Activated naive CD8-positive, alpha-beta T cell treated with anti-CD3 and anti-CD28 coated beads for 36 hours (primary cell): ENCODE results near the gene CCDC13. TPM values are rescaled to one million over a fixed set of nuclear protein-coding genes. Genes with fewer than 3 reads are reported as not detected.

Experiments used
- DNase-seq: peaks from one replicate; pipeline ENCODE4 v3.0.0; 2021
- H3K27ac Mint-ChIP-seq: one replicate; pipeline ENCODE4 v1.8.0; 2022; ENCODE audit warnings: mild to moderate bottlenecking, moderate library complexity, mixed read lengths
- H3K27me3 Mint-ChIP-seq: one replicate; pipeline ENCODE4 v1.8.0; 2022; ENCODE audit warnings: mild to moderate bottlenecking, mixed read lengths
- H3K36me3 Mint-ChIP-seq: one replicate; pipeline ENCODE4 v1.8.0; 2021; ENCODE audit warnings: mild to moderate bottlenecking, mixed read lengths
- H3K4me1 Mint-ChIP-seq: one replicate; pipeline ENCODE4 v1.8.0; 2021; ENCODE audit warnings: mixed read lengths
- H3K4me3 Mint-ChIP-seq: one replicate; pipeline ENCODE4 v1.8.0; 2022; ENCODE audit warnings: mild to moderate bottlenecking, moderate library complexity, mixed read lengths
- H3K9me3 Mint-ChIP-seq: one replicate; pipeline ENCODE4 v1.8.0; 2022; ENCODE audit warnings: mixed read lengths
- total RNA-seq, 2 experiments: library from RNA; stranded (reverse); gene quantifications; one replicate each; pipeline ENCODE4 v1.2.3, GENCODE V29; 2021

CCDC13 gene
- total RNA-seq, 2 experiments from 2014 or later: 0.49 TPM; not detected in 1

DNA sequence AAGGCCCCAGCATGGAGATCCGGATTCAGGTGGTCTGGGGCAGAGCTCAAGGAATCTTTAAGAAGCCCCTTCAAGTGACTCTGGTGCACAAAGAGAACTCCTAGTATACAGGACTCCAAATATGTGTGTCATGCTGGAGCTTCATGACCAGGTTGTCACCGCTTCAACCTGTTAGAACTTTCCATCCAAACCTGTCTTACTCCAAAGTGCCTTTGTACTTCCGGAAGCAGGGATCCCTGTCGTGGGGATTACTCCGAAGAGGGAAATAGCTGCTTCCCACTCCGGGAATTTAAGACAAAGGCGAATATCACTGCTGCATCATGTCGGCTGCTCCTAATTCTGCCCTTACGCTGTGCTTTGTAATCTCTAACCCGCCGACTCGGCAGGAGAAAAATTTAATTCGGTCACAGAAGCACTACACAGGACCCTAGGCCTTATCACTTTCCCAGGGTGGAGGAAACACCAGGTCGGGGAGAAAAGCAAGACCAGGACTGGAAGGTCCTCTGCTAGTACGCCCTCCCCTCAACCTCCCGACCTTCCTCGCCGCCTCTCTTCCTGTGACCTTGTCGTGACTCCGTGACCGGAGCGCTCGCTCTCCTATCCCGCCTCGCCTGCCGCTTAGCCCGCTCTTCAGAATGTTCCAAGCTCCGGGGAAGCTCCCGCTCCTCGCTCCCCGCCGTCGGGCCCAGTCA lies 30.5 kb upstream of the CCDC13 start:
- H3K4me1 Mint-ChIP-seq: peaks cover 33% of the 10 kb centered on the region
- H3K27ac Mint-ChIP-seq: peak overlapping the region; percentile 87
- H3K36me3 Mint-ChIP-seq: peaks cover 23% of the 10 kb centered on the region
- no peaks in the 10 kb centered on the region for H3K9me3 Mint-ChIP-seq
- H3K27me3 Mint-ChIP-seq: peaks cover 19% of the 10 kb centered on the region
- H3K4me3 Mint-ChIP-seq: peak overlapping the region; percentile 90
- peak; percentile 38 for DNase-seq

DNA sequence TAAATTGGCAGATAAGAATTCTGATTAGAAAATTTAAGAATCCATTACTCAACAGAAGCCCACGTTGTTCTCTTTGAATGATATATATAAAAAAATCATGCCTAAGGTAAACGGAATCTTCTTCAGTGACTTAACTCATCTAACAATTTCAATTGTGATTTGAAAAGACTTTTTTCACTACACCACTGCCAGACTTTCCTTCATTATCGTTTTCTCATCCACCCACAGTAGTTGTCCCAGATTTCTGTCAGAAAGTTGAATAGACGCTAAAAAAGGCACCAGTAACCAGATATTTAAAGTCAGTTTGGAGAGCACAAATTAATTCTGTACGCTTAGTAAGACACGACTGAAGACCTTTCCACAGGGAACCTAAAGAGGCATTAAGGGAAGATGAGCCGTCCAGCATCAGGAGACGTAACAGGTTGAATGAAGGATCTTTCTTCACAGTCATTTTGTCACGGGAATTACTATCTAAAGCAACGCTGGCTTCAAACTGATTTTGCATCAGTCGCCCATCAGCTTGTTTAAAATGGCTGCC lies 29.9 kb upstream of the CCDC13 start:
- no peaks in the 10 kb centered on the region for H3K9me3 Mint-ChIP-seq
- DNase-seq: no peak
- peak overlapping the region; percentile 90 for H3K4me3 Mint-ChIP-seq
- peaks cover 23% of the 10 kb centered on the region for H3K36me3 Mint-ChIP-seq
- peak overlapping the region; percentile 87 for H3K27ac Mint-ChIP-seq
- H3K4me1 Mint-ChIP-seq: peaks cover 33% of the 10 kb centered on the region
- peaks cover 19% of the 10 kb centered on the region for H3K27me3 Mint-ChIP-seq

DNA sequence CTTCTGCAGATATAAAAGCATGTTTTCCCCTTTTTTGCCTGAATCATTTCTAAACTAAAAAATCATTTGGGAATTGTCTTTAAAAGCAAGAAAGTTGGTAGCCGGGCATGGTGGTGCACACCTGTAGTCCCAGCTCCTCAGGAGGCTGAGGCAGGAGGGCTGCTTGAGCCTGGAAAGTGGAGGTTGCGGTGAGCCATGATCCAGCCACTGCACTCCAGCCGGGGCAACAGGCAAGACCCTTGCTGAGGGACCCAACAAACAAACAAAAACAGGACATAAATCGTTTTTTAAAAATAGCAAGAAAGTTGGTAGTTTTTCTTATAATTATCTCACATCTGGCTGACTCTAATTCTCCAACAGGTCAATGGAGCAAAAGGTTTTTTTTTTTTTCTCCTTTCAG lies 28.7 kb upstream of the CCDC13 start:
- peaks cover 23% of the 10 kb centered on the region for H3K36me3 Mint-ChIP-seq
- peaks cover 33% of the 10 kb centered on the region for H3K4me1 Mint-ChIP-seq
- no peak overlapping the region for H3K4me3 Mint-ChIP-seq
- DNase-seq: no peak
- H3K27ac Mint-ChIP-seq: no peak overlapping the region
- H3K27me3 Mint-ChIP-seq: peaks cover 16% of the 10 kb centered on the region
- no peaks in the 10 kb centered on the region for H3K9me3 Mint-ChIP-seq

DNA sequence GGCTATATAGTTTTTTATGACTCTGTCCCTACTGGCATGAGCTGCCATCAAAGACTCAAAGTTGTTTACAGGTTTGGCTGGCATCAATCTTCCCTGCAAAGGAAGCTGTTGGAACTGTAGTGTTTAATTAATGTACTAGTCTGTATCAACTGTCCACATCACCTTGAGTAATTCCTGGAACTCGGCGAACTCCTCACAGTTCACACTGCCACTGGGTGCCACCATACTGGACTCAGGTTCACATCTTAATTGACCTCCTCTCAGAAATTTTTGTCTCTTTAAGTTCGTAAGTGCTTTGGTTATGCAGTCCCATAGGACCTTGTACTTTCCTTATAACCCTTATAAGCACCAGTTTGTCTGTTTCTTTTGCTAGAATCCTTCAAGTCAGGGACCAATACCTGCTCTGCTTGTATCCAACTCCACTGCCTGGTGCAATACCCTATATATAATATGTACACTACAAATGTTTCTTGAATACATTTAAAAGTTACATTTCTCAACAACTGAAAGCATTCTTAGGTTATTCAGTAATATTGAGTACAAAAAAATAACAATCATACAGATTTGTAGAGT lies 28.1 kb upstream of the CCDC13 start:
- H3K27ac Mint-ChIP-seq: no peak overlapping the region
- peaks cover 26% of the 10 kb centered on the region for H3K36me3 Mint-ChIP-seq
- H3K27me3 Mint-ChIP-seq: peaks cover 11% of the 10 kb centered on the region
- no peak for DNase-seq
- H3K9me3 Mint-ChIP-seq: no peaks in the 10 kb centered on the region
- H3K4me1 Mint-ChIP-seq: peaks cover 36% of the 10 kb centered on the region
- no peak overlapping the region for H3K4me3 Mint-ChIP-seq

DNA sequence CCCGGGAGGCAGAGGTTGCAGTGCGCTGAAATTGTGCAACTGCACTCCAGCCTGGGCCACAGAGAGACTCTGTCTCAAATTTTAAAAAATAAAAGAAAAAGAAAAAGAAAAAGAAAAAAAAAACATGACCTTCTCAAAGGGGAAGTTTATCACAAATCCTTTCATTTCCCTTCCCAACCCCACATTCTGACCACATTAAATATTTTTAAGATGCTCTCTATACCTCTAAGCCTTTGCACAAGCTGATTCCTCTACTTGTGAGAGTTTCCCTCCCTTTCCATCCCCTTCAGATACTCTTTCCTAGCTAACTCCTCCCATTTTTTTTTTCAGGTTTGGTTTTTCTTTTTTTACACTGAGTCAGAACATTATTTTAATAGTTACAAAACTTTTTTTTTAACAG lies 27.2 kb upstream of the CCDC13 start:
- Mint-ChIP-seq H3K27ac (no peak overlapping the region), H3K36me3 (peaks cover 28% of the 10 kb centered on the region), H3K4me1 (peaks cover 39% of the 10 kb centered on the region), H3K9me3 (no peaks in the 10 kb centered on the region), H3K27me3 (peaks cover 2% of the 10 kb centered on the region), H3K4me3 (no peak overlapping the region)
- DNase-seq: no peak

DNA sequence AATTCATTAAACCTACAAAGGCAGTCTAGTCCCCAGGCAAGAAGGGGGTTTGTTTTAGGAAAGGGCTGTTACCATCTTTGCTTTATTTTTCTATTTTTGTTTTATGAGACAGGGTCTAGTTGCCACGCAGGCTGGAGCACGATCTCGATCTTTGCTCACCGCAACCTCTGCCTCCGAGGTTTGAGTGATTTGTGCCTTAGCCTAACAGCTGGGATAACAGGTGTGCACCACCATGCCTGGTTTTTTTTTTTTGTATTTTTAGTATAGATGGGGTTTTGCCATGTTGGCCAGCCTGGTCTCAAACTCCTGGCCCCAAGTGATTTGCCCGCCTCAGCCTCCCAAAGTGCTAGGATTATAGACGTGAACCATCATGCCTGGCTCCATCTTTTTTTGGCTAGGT lies 26.3 kb upstream of the CCDC13 start:
- Mint-ChIP-seq H3K9me3 (no peaks in the 10 kb centered on the region), H3K27ac (no peak overlapping the region), H3K27me3 (no peaks in the 10 kb centered on the region), H3K4me1 (peaks cover 39% of the 10 kb centered on the region), H3K36me3 (peaks cover 28% of the 10 kb centered on the region), H3K4me3 (no peak overlapping the region)
- no peak for DNase-seq

DNA sequence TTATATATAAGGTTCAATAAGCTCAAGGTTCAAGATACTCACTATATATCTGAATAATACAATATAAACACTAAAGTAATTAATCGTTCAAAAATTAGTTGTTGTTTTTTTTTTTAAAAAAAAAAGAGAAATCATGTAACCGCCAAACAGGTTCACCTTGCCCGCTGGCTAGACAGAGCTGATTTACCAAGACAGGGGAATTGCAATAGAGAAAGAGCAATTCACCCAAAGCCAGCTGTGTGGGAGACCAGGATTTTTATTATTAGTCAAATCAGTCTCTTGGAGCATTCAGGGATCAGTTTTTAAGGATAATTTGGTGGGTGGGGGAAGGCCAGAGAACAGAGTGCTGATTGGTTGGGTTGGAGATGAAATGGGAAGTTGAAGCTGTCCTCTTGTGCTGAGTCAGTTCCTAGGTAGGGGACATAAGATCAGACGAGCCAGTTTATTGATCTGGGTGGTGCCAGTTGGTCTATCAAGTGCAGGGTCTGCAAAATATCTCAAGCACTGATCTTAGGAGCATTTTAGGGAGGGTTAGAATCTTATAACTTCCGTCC lies 23.4 kb upstream of the CCDC13 start:
- DNase-seq: no peak
- H3K4me3 Mint-ChIP-seq: no peak overlapping the region
- no peaks in the 10 kb centered on the region for H3K9me3 Mint-ChIP-seq
- H3K36me3 Mint-ChIP-seq: peaks cover 34% of the 10 kb centered on the region
- H3K27me3 Mint-ChIP-seq: no peaks in the 10 kb centered on the region
- peaks cover 27% of the 10 kb centered on the region for H3K4me1 Mint-ChIP-seq
- H3K27ac Mint-ChIP-seq: no peak overlapping the region

DNA sequence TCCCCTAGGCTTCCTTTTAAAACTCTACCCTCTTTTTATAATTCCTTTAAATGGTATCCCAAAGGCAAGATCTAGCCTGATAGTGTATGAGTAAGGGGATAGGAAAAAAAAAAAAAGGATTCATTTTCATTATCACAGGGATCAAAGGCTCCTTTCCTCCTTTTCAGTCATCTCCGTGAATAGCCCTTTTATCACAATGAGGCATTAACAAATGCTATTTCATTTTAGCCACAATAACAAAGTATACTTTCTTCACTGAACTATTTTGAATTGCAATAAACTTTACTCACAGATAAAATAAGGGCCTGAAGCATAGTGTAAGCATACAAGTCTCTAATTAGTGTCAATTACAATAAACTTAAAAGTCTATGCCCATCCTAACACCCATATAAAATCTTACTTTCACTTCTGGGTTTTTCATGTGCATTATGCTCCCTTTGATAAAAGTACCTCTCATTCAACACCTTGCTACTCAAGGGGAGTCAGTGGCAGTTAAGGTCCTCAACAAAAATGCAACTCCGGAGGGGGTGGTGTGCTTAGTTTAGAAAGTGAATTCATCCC lies 22.6 kb upstream of the CCDC13 start:
- no peak for DNase-seq
- Mint-ChIP-seq H3K36me3 (peaks cover 34% of the 10 kb centered on the region), H3K27ac (no peak overlapping the region), H3K4me3 (no peak overlapping the region), H3K27me3 (no peaks in the 10 kb centered on the region), H3K4me1 (peaks cover 23% of the 10 kb centered on the region), H3K9me3 (no peaks in the 10 kb centered on the region)

DNA sequence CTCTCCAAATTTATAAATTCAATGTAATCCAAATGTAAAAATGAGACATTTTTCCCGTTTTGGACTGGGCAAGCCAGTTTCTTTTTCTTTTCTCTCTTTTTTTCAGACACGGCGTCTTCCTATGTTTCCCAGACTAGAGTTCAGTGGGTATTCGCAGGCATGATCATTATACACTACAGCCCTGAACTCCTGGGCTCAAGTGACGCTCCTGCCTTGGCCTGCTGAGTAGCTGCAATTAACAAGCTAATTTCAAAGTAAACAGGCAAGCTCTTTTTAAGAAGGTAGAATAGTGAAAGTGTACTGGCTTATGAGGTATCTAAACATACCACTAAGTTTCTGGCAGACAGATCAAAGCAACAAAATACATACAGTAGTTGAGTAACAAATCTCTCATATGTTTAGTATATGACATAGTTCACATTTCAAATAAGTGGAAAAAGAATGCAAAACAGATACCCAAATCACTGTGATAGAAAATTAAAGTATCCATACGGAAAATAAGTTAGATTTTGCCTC lies 17.7 kb upstream of the CCDC13 start:
- peaks cover 24% of the 10 kb centered on the region for H3K36me3 Mint-ChIP-seq
- H3K27me3 Mint-ChIP-seq: no peaks in the 10 kb centered on the region
- H3K9me3 Mint-ChIP-seq: no peaks in the 10 kb centered on the region
- H3K27ac Mint-ChIP-seq: no peak overlapping the region
- DNase-seq: no peak
- peaks cover 11% of the 10 kb centered on the region for H3K4me1 Mint-ChIP-seq
- no peak overlapping the region for H3K4me3 Mint-ChIP-seq

DNA sequence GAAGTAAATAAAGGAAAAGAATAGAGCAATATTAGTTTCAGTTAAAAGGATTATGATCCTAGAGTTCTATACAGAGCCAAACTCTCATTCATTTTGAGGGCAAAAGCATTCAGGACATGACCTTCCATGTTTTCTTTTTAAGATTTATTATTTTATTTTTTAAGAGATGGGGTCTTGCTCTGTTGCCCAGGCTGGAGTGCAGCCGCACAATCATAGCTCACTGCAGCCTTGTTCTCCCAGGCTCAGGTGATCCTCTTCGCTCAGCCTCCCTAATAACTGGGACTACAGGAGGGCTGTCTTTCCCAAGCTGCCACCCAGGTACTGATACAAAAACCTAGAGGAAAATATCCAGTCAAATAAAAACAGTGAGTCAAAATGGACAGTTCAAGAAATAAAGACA lies 13.6 kb upstream of the CCDC13 start:
- no peaks in the 10 kb centered on the region for H3K27me3 Mint-ChIP-seq
- H3K36me3 Mint-ChIP-seq: peaks cover 9% of the 10 kb centered on the region
- no peak overlapping the region for H3K27ac Mint-ChIP-seq
- DNase-seq: no peak
- H3K4me3 Mint-ChIP-seq: no peak overlapping the region
- no peaks in the 10 kb centered on the region for H3K9me3 Mint-ChIP-seq
- peaks cover 5% of the 10 kb centered on the region for H3K4me1 Mint-ChIP-seq

DNA sequence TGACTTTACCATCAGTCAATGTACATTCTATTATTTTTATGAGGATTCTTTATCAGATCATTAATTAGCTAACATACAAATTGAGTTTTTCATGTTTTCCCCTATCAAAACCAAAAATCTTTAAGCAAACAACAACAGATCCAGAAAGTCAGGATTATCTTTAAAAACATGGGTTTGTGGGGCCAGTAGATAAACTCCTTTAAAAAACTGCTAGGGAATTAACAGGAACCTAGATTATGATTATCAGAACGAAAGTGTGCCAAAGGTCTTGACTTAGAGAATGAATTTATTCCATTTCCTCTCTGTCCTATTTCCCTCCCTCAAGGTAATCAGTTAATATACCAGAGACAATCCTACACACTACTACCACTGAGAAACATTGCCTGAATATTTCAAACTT lies 13.2 kb upstream of the CCDC13 start:
- DNase-seq: no peak
- Mint-ChIP-seq H3K27ac (no peak overlapping the region), H3K4me3 (no peak overlapping the region), H3K4me1 (peaks cover 5% of the 10 kb centered on the region), H3K9me3 (no peaks in the 10 kb centered on the region), H3K27me3 (no peaks in the 10 kb centered on the region), H3K36me3 (peaks cover 9% of the 10 kb centered on the region)

DNA sequence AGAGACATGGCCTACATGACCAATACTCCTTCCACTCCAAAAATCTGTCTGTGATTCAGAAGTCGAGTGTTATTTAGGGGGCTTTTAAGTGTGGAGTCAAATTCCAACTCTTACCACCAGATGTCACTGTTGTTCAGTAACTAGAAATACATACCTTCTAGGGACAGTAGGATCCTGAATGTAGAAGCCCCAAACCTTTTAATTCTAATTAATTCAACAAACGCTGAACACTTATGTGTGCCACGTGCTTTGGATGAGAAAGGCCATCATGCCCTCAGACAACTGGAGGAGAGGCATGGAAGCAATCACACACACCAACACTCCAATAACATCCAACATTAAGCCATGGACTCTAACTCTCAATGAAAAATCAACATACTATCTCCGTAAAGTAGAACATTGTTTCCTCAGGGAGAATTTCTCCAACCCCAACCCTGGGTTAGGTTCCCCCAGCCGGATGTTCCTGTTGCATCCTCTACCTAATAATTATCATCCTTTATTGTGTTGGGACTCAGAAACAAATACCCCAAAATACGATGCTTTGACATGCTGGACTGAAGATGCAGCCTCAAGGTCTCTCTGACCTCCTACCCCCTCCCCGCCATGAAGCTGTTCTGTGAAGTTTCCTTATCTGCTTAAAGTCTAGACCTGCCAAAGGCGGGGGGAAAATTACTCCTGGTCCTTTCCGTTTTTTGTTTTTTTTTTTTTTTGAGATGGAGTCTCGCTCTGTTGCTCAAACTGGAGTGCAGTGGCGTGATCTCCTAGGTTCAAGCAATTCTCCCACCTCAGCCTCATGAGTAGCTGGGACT lies 8.0 kb upstream of the CCDC13 start:
- no peak overlapping the region for H3K4me3 Mint-ChIP-seq
- peaks cover 3% of the 10 kb centered on the region for H3K36me3 Mint-ChIP-seq
- no peaks in the 10 kb centered on the region for H3K27me3 Mint-ChIP-seq
- peaks cover 2% of the 10 kb centered on the region for H3K4me1 Mint-ChIP-seq
- H3K27ac Mint-ChIP-seq: no peak overlapping the region
- DNase-seq: no peak
- no peaks in the 10 kb centered on the region for H3K9me3 Mint-ChIP-seq

DNA sequence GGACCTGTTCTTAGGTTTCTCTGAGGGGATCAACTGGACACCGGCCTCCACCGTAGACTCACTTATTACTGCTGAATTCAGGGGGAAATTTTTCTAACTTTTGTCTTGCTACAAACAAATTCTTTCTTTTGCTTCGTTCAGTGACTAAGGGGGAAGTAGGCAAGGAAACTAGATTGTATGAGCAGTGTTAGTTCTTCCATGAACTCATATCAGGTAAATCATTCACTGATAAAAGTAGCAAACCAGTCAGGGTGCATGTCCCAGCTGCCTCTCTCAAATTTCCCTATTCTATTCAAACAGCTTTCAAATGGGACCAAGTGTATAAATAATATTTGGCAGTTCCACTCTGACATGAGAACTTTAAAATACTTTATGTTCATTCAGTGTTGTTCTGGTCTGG lies 7.3 kb upstream of the CCDC13 start:
- H3K4me1 Mint-ChIP-seq: peaks cover 2% of the 10 kb centered on the region
- peaks cover 3% of the 10 kb centered on the region for H3K36me3 Mint-ChIP-seq
- H3K4me3 Mint-ChIP-seq: no peak overlapping the region
- no peak for DNase-seq
- no peaks in the 10 kb centered on the region for H3K27me3 Mint-ChIP-seq
- no peak overlapping the region for H3K27ac Mint-ChIP-seq
- H3K9me3 Mint-ChIP-seq: no peaks in the 10 kb centered on the region

DNA sequence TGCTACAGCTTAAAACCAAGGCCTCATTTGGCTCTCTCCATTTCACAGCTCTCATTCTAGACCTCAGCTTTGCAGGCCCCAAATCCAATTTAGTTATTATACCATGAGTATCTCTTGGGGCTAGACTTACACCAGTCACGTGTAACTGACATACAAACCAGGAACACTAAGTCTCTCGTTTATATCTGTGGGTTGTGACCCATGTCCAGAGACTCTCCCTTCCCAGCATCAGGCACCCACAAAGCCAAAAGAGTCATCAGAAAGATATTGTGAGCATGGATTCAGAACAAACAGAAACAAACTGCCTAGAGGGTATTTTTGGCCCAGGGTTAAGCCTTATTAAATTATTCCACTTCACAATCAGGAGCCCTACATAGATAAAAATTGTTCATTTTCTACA lies 5.6 kb upstream of the CCDC13 start:
- Mint-ChIP-seq H3K27me3 (no peaks in the 10 kb centered on the region), H3K27ac (no peak overlapping the region), H3K4me1 (peaks cover 2% of the 10 kb centered on the region), H3K9me3 (no peaks in the 10 kb centered on the region), H3K36me3 (peaks cover 3% of the 10 kb centered on the region), H3K4me3 (no peak overlapping the region)
- DNase-seq: no peak

DNA sequence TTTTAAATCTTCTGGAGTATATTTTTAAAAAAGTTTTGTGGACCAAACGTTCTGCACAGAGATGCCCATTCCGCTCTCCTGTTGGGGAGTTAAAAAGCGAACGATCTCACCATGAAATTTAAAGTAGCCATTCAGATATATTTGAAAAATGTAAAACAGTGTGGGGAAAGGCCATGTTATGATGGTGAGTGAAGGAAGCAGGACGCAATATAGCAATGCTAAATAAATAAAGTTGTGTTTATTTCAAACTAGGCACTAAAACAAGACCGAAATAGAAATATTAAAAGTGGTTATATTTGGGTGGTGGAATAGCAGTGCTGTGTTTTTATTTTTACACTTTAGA lies 327 bp upstream of the CCDC13 start:
- H3K4me1 Mint-ChIP-seq: peaks cover 9% of the 10 kb centered on the region

More for the DNA sequence above, 327 bp upstream of the CCDC13 start:
- H3K9me3 Mint-ChIP-seq: peaks cover 7% of the 10 kb centered on the region
- H3K27ac Mint-ChIP-seq: peak overlapping the region; percentile 79
- no peaks in the 10 kb centered on the region for H3K36me3 Mint-ChIP-seq
- H3K4me3 Mint-ChIP-seq: peak overlapping the region; percentile 83
- no peak for DNase-seq
- H3K27me3 Mint-ChIP-seq: no peaks in the 10 kb centered on the region
